HG03159 (cell line): ENCODE data around the gene SECISBP2.
"Not testable (repeated sequence)": the region's sequence is repeated elsewhere in the genome, so short reads cannot be mapped to it uniquely, and the experiment has no call there.

Experiments
- ATAC-seq: cut with Tn5 transposase; IDR thresholded peaks from one replicate; pipeline ENCODE4 v1.9.1; 2021; ENCODE audit warnings: mild to moderate bottlenecking, moderate library complexity; ENCODE audit not compliant: unreplicated experiment

Gene SECISBP2, protein sequence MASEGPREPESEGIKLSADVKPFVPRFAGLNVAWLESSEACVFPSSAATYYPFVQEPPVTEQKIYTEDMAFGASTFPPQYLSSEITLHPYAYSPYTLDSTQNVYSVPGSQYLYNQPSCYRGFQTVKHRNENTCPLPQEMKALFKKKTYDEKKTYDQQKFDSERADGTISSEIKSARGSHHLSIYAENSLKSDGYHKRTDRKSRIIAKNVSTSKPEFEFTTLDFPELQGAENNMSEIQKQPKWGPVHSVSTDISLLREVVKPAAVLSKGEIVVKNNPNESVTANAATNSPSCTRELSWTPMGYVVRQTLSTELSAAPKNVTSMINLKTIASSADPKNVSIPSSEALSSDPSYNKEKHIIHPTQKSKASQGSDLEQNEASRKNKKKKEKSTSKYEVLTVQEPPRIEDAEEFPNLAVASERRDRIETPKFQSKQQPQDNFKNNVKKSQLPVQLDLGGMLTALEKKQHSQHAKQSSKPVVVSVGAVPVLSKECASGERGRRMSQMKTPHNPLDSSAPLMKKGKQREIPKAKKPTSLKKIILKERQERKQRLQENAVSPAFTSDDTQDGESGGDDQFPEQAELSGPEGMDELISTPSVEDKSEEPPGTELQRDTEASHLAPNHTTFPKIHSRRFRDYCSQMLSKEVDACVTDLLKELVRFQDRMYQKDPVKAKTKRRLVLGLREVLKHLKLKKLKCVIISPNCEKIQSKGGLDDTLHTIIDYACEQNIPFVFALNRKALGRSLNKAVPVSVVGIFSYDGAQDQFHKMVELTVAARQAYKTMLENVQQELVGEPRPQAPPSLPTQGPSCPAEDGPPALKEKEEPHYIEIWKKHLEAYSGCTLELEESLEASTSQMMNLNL

DNA sequence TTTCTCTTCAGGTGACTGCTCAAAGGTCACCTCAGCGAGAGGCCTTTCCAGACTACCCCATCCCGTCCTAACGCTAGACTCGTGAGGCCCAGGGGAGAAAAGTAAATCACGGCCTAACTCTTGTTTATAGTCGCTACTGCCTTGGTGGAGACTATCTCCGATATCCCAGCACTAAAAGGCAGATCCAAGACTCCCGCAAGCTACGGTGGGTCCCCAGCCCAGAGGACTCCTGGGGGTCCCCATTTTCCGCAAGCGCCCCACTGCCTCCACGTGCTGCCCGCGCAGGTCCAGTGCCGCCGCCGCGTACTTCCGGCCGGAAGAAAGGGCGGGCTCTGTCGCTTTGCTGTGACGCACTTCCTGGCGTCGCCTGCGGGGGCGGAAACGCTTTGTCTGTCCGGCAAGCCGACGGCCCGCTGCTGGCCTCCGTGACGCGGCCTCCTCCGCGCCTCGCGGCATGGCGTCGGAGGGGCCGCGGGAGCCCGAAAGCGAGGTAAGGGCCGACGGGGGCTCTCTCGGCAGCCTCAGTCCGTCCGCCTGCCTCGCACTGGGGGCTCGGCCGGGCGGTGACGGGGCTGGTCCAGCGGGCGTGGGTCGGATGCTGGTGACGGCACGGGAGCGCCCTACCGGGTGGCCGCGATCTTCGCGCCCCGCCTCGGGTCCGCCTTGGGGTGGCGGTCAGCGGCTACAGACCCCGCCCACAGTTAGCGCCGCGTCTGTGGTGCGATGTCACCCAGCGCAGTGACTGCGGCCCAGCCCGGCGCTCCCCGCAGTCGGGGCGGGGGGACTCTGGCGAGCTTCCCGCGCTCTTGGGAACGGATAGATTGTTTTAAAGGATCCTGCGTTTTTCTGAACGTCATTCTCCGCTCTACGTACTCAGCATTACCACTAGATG is at the start of gene SECISBP2:
TSS of gene SECISBP2 (plus strand) at position 378 of the 892 bp plus-strand sequence. CDS start at position 455, 77 bp downstream.
- ATAC-seq, result peak; percentile 86

DNA sequence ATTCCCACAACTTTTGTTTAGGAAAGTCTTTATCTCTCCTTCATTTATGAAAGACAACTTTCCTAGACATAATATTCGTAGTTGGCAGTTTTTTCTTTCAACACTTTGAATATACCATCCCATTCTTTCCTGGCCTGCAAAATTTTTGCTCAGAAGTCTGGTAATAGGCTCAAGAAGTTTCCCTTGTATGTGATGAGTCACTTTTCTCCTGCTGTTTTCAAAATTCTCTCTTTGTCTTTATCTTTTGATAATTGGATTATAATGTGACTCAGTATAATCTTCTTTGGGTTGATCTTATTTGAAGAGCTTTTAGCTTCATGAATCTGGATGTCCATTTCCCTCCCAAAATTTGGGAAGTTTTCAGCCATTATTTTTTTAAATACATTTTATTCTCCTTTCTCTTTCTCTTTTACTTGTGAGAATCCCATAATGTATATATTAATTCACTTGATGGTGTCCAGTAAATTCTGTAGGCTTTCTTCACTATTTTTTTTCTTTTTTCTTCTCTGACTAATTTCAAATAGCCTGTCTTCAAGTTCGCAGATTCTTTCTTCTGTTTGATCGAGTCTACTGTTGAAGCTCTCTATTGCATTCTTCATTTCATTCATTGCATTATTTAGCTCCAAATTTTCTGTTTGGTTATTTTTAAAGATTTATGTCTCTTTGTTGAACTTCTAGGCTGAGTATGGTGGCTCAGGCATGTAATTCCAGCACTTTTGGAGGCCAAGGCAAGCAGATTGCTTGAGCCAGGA is 44.6 kb upstream of the SECISBP2 start:
- ATAC-seq, result no peak

DNA sequence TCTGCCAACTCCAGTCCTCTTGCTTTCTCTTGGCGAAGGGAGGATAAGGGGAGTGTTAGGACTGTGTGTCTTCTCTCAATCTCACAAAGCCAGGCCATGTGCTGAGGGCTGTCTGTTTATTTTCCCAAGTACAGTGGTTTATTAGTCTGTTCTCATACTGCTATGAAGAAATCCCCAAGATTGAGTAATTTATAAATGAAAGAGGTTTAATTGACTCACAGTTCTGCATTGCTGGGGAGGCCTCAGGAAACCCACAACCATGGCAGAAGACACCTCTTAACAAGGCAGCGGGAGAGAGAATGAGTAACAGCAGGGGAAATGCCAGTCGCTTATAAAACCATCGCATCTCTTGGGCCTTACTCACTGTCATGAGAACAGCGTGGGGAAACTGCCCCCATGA is 43.5 kb upstream of the SECISBP2 start:
- ATAC-seq, result no peak

DNA sequence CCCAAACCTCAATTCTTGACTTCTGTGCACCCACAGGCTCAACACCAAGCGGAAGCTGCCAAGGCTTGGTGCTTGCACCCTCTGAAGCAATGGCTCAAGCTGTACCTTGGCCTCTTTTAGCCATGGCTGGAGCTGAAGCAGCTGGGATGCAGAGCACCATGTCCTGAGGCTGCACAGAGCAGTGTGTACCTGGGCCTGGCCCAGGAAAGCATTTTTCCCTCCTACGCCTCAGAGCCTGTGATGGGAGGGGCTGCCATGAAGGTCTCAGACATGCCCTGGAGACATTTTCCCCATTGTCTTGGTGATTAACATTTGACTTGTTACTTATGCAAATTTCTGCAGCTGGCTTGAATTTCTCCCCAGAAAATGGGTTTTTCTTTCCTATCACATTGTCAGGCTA is 42.3 kb upstream of the SECISBP2 start:
- ATAC-seq, result not testable (repeated sequence)

DNA sequence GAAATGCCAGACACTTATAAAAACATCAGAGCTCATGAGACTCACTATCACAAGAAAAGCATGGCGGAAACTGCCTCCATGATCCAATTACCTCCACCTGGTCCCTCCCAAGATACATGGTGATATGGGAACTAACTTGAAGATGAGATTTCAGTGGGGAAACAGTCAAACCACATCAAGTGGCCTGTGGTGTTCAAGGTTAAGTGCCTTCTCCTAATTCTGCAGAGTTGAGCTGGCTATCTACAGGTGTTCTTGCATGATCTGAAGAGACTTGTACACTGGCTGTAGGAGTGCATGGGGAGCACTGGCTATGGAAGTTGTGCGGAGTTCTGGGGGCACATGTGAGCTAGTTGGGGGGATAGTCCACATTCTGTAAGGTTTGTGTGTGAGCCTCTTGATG is 41.3 kb upstream of the SECISBP2 start:
- ATAC-seq, result no peak

DNA sequence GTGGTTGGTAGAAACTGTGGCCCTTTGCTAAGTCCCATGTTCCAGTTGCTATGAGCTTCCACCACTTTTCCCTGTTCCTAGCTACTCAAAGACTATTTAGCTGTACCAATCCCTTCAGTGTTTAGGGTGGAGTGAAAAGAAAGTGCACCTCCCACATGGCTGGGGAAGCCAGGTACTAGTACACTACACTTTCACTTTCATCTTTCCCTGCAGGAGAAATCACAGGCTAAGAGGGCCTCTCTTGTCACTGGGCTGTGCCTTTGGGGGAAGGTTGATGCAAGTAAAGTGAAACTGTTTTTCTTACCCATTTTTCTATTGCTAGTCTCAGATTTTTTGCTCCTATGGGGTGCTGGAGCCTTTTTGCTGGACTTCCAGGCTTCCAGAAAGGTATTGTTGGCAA is 40.8 kb upstream of the SECISBP2 start:
- ATAC-seq, result no peak

DNA sequence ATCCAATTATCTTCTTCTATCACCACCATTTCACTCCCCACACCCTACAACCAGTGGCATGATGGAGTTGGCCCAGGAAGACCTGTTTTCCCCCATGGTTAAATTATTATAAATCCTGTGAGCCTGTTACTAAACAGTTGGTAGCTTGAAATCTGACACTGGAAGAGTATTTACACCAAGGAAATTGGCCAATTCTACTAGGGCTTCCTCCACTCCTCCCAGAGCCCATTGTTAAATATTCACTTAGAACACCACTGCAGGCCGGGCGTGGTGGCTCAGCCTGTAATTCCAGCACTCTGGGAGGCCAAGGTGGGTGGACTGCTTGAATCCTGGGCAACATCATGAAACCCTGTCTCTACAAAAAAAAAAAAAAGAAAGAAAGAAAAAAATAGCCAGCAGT is 39.7 kb upstream of the SECISBP2 start:
- ATAC-seq, result no peak

DNA sequence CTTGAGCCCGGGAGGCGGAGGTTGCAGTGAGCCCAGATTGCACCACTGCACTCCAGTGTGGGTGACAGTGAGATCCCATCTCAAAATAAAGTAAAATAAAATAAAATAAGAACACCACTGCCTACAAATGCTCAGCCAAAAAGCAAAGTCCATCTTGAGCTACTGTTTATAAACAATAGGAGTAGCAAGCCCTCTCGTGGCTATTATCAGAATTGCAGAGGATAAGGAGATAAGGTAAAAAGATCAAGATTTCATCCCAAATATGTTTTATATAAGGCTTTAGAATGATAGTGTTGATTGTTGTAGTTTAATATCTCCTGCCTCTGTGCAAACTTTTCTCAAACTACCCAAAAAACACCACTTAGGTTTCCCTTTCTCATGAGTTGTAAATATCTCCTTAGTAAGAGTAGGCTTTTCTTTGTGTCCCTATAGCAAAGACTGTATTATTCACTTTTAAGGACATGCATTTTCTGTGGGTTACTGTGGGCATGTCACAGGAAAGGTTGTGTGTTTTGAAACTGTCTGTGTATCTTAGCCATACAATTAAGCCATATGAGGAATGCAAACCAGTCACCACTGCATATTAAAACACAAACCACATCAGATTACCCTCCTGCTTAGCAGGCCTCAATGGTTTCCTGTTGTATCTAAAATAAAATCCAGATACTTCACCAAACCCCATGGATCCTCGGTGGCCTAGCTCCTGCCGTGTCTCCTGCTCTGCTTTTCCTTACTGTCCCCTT is 39.1 kb upstream of the SECISBP2 start:
- peak; percentile 66 for ATAC-seq

DNA sequence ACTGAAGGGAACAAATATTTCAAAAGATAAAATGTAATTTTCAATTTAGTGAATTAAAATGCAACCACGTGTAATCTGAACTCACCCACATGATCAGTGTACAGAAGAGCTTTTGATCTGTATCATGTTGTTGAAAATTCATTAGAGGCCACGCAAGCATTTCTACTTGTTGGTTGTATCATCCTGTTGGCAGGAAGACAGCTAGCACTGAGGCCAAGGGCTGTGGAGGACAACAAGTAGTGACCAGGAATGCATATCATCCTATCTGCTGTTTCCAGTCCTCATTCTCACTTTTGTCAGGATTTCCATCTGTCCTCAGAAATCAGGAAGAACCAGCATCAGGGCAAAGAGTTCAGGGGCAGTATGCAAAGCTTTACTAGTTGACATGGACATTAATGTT is 37.2 kb upstream of the SECISBP2 start:
- no peak for ATAC-seq

DNA sequence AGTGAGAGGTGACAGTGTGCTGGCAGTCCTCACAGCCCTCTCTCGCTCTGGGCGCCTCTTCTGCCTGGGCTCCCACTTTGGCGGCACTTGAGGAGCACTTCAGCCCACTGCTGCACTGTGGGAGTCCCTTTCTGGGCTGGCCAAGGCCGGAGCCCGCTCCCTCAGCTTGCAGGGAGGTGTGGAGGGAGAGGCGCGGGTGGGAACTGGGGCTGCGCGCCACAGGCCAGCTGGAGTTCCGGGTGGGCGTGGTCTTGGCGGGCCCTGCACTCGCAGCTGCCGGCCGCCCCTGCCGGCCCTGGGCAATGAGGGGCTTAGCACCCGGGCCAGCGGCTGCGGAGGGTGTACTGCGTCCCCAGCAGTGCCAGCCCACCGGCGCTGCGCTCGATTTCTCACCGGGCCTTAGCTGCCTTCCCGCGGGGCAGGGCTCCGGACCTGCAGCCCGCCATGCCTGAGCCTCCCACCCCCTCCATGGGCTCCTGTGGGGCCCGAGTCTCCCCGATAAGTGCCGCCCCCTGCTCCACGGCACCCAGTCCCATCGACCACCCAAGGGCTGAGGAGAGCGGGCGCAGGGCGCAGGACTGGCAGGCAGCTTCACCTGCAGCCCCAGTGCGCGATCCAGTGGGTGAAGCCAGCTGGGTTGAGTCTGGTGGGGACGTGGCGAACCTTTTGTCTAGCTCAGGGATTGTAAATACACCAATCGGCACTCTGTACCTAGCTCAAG is 35.9 kb upstream of the SECISBP2 start:
- not testable (repeated sequence) for ATAC-seq

DNA sequence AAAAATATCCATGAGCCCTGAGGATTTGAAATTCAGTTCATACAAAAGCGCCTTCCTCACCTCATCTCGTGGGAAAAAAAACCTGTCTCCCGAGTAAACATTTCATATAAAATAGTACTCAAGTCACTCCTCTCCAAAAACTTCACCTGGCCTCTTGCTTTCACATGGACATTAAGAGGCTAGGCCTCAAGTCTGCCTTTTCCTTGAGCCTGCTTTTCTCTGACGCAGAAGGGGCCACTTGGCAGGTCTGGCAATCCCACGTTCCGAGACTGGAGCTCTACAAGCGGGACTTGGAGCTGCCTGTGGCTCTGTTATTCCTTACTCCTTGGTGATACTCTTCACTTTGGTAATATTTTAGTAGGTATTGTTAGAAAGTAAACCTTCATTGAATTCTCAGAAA is 34.2 kb upstream of the SECISBP2 start:
- no peak for ATAC-seq

DNA sequence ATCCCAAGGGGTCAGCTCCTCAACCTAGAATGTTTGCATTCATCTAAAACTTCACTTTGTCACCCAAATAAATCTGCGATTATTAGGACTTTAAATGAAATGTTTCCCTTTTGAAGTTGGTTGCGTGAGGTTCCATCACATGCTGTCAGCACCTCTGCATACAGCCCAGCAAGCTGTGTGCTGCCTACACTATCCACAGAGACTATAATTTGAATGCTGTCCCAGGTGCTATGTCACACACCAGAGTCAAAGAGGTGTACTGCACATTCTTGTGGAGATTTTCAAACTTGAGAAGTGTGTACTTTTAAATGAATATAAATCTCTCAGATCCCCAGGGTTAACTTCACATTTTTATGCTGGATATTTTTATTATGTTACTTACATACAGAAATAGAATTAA is 26.6 kb upstream of the SECISBP2 start:
- no peak for ATAC-seq

DNA sequence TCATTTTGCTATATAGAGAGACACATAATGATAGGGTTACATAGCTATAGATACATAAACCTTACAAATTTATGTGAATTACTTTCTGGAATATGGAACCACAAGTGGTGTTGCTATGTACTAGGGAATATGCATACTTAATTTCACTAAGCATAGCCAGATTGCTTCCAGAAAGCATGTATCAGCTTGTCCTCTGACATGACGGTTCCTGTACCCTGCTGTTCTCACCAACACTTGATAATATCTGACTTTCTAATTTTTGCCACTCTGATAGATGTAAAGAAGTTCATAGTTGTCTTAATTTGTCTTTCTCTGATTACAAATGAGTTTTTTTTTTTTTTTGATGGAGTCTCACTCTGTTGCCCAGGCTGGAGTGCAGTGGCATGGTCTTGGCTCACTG is 25.3 kb upstream of the SECISBP2 start:
- no peak for ATAC-seq

DNA sequence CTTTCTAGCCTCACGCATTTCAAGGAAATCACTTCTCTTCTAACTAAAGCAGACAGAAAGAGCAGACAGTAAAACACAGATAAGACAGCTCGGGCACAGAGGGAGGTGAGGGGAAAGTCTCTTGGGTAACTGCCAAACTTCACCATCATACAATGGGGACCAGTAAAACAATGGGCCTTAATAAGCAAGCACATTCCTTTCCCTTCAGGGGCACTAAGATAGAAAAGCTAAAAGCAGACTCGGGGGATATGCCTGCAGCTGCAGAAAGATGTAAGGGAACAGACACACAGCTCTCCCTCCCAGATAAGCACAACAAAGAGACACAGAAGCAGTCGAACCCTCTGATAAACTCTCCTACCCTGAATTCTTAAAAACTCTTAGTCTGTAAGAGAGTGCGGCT is 22.9 kb upstream of the SECISBP2 start:
- no peak for ATAC-seq

DNA sequence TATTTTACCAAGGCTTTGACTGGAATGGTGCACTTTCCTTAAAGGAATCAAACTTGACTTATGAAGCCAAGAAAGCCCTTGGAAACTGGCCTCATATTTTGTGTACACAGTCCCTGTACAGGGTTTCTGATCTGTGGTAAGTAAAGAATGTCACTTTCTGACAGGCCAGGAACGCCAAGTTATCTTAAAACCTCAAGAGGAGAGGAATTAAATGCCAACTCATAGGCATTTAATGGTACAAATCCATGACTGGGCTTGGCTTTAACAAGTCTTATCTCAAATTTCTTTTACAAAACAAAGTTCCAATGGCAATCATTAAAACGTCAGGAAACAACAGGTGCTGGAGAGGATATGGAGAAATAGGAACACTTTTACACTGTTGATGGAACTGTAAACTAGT is 16.3 kb upstream of the SECISBP2 start:
- not testable (repeated sequence) for ATAC-seq

DNA sequence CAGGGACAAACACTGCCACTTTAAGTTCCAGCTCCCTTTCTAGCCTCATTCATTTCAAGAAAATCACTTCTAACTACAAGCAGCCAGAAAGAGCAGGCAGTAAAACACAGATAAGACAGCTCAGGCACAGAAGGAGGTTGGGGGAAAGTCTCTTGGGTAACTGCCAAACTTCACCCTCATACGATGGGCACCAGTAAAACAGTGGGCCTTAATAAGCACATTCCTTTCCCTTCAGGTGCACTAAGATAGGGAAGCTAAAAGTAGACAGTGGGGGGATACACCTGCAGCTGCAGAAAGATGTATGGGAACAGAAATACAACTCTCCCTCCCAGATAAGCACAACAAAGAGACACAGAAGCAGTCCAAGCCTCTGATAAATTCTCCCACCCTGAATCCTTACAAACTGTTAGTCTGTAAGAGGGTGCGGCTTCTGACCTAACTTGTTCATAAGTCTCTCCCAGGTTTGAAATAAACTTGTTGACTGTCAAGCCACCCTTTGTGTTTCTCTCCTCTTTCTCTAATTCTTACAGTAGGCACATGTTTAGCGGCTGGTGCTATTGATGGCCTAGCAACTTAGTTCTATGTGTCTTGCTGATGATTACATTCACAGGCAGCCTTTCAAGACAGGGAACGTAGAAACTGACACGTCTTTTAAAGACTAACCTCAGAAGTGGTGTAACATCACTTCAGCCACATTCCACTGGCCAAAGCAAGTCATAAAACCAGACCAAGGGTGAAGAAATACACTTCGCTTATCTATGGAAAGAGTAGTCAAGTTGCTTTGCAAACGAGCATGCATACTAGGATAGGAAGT is 14.1 kb upstream of the SECISBP2 start:
- ATAC-seq, result no peak

DNA sequence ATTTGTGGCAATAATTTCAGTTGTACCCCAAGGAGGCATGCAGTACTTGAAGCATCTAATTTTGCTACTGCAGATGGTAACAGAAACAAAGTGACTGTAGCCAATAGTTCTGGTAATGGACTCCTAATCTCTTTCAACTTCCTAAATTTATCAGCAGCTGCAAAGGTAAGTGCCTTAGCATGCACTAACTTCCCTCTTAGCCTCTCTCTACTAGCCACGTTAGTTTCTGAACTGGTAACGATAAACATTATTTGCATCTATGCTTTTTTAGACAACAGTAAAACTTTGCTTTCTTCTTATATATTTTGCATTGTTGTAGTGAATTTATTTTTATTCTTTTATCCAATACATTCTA is 13.5 kb upstream of the SECISBP2 start:
- ATAC-seq, result no peak

DNA sequence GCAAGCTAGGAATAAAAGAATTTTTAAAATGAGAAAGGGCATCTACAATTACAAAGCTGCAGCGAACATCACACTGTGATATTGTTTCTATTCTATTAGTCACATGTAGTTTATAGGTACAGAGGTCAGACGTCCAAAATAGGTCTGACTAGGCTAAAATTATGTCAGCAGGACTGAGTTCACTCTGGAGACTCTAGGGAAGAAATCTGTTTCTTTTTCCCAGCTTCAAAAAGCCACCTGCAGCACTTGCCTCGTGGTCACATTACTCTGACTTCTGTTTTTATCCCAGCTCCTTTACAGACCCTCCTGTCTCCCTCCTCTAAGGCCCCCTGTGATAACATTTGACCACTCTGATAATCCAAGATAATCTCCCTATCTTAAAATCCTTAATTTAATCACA is 12.4 kb upstream of the SECISBP2 start:
- no peak for ATAC-seq
